ENCODE data around the gene PTPN11. TPM values are rescaled to one million over a fixed set of nuclear protein-coding genes. Genes with fewer than 3 reads are reported as not detected.
"Not testable (repeated sequence)": the region's sequence is repeated elsewhere in the genome, so short reads cannot be mapped to it uniquely, and the experiment has no call there.

The PTPN11 gene
- total RNA-seq, 4 donors from 2014 or later, result 29.0 to 82.0 (median 57.5) TPM

DNA sequence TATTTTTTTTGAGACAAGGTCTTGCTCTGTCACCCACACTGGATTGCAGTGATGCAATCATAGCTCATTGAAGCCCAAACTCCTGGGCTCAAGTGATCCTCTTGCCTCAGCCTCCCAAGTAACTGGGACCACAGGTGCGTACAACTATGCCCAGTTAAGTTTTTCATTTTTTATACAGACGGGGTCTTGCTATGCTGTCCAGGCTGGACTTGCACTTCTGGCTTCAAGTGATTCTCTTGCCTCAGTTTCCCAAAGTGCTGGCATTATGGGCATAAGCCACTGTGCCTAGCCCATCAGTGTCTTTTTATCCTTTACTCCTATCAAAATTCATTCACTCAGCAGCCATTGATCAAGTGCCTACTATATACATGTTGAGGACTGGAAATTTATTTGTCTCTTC is 9.0 kb downstream of the PTPN11 start:
- DNase-seq, result no peak
- Histone ChIP-seq H3K4me1 (peaks cover 0 to 17% (median 7%) of the 10 kb centered on the region in 3 donors), H3K36me3 (peaks cover 0 to 11% (median 0%) of the 10 kb centered on the region in 3 donors), H3K9me3 (no peaks in the 10 kb centered on the region), H3K27ac (no peak overlapping the region), H3K4me3 (no peak overlapping the region), H3K27me3 (no peaks in the 10 kb centered on the region)
- TF ChIP-seq POLR2A (IDR thresholded peaks at IDR 0.05), result no peak
- TF ChIP-seq, protein P1, sequence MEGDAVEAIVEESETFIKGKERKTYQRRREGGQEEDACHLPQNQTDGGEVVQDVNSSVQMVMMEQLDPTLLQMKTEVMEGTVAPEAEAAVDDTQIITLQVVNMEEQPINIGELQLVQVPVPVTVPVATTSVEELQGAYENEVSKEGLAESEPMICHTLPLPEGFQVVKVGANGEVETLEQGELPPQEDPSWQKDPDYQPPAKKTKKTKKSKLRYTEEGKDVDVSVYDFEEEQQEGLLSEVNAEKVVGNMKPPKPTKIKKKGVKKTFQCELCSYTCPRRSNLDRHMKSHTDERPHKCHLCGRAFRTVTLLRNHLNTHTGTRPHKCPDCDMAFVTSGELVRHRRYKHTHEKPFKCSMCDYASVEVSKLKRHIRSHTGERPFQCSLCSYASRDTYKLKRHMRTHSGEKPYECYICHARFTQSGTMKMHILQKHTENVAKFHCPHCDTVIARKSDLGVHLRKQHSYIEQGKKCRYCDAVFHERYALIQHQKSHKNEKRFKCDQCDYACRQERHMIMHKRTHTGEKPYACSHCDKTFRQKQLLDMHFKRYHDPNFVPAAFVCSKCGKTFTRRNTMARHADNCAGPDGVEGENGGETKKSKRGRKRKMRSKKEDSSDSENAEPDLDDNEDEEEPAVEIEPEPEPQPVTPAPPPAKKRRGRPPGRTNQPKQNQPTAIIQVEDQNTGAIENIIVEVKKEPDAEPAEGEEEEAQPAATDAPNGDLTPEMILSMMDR (IDR thresholded peaks at IDR 0.05), result no peak
- WGBS, 2 donors, result 93 to 97% methylated on average over 2 of the region's 2 CpGs
- intact Hi-C loops (cut with DNase I), result no loop called here

DNA sequence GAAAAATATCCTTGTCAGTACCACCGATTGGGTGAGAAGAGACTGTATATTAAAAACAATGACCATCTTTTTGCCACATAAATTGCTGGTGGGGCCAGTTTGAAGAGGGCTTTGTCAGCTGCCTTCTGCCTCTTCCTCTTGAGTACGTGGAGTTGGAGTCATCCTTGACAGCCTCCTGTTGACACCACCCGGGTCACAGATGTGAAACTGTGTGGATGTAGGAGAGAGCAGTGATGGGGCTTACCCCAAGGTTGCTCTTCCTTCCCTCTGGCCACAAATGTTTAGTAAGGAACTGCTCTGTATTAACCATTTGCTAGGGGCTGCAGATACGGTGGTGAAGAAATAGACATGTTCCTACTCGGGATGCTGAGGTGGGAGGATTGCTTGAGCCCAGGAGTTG is 12.2 kb downstream of the PTPN11 start:
- H3K4me3 ChIP-seq, result no peak overlapping the region
- intact Hi-C loops (cut with DNase I), result no loop called here
- WGBS, 2 donors, result 75 to 76% methylated on average over 4 of the region's 5 CpGs
- H3K27ac ChIP-seq, result no peak overlapping the region
- H3K36me3 ChIP-seq, result peaks cover 0 to 7% (median 0%) of the 10 kb centered on the region in 3 donors
- no peak for TF ChIP-seq POLR2A (IDR thresholded peaks at IDR 0.05)
- TF ChIP-seq, protein P1 (IDR thresholded peaks at IDR 0.05), result no peak
- H3K27me3 ChIP-seq, result no peaks in the 10 kb centered on the region
- no peaks in the 10 kb centered on the region for H3K9me3 ChIP-seq
- no peak for DNase-seq
- no peaks in the 10 kb centered on the region for H3K4me1 ChIP-seq

DNA sequence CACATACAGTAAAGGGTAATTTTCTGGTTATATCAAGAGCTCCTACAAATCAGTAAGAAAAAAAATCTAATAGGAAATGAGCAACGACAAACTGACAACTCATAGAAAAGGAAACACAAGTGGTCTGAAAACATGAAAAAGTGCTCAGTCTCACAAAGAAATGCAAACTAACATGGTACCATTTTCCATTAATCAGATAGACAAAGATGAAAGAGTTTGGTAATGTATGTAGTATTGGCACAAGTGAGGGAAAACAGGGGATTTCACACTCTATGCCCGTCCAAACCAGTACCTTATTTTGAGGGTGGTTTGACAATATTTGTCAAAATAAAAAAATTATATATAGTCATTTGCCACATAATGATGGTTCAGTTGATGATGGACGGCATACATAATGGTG is 13.2 kb downstream of the PTPN11 start:
- Histone ChIP-seq H3K27ac (no peak overlapping the region), H3K27me3 (no peaks in the 10 kb centered on the region), H3K4me1 (no peaks in the 10 kb centered on the region), H3K4me3 (no peak overlapping the region), H3K36me3 (no peaks in the 10 kb centered on the region), H3K9me3 (no peaks in the 10 kb centered on the region)
- intact Hi-C loops (cut with DNase I), result no loop called here
- no peak for DNase-seq
- TF ChIP-seq, protein P1 (IDR thresholded peaks at IDR 0.05), result no peak
- TF ChIP-seq POLR2A (IDR thresholded peaks at IDR 0.05), result no peak
- 82% methylated on average over 3 of the region's 3 CpGs for WGBS, 2 donors

DNA sequence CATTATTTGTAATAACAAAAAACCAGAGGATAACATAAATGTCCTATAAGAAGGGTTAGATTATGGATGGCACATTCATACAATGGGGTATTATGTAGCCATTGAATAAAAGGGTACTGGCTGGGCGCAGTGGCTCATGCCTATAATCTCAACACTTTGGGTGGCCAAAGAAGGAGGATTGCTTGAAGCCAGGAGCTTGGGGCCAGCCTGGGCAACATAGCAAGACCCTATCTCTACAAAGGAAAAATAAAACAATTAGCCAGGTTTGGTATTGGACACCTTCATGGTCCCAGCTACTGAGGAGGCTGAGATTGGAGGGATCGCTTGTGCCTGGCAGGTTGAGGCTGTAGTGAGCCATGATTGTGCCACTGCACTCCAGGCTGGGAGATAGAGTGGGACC is 14.8 kb downstream of the PTPN11 start:
- no peak for DNase-seq

DNA sequence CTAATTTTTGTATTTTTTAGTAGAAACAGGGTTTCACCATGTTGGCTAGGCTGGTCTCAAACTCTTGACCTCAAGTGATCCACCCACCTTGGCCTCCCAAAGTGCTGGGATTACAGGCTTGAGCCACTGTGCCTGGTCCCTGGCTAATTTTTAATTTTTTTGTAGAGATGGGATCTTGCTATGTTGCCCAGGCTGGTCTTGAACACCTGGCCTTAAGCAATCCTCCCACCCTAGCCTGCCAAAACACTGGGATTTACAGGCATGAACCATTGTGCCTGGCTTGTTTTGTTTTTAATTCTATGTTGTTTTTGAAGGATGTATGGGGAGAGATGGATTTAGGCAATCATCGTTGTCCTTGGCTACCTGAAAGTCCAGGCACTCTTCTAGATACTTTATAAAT is 19.9 kb downstream of the PTPN11 start:
- not testable (repeated sequence) for DNase-seq, H3K9me3 ChIP-seq
- 100% methylated on average over 1 of the region's 1 CpG for WGBS, 2 donors

More for the DNA sequence above, 14.8 kb downstream of the PTPN11 start:
- TF ChIP-seq, protein P1 (IDR thresholded peaks at IDR 0.05), result no peak
- no peak for TF ChIP-seq POLR2A (IDR thresholded peaks at IDR 0.05)
- H3K27ac ChIP-seq, result no peak overlapping the region
- 96 to 100% methylated on average over 2 of the region's 2 CpGs for WGBS, 2 donors
- H3K27me3 ChIP-seq, result no peaks in the 10 kb centered on the region
- no peak overlapping the region for H3K4me3 ChIP-seq
- H3K4me1 ChIP-seq, result no peaks in the 10 kb centered on the region
- H3K36me3 ChIP-seq, result no peaks in the 10 kb centered on the region
- intact Hi-C loops (cut with DNase I), result no loop called here
- H3K9me3 ChIP-seq, result no peaks in the 10 kb centered on the region

DNA sequence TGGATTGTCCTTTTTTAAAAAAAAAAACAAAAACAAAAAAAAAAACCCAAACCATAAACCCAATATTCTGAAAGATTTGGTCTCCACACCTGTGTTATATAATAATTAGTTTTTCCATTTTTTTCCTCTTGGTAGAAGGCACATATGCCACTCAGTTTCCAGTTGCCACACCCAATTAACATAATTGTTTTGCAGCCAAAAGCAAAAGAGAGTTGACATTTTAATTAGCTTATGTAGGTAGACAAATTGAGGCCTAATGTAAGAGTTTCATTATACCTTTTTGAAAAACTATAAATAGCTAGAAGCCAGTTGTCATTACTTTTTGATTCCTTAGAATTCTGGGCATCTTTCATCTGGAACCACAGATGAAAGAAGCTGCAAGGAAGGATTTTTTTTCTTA is 21.0 kb downstream of the PTPN11 start:
- intact Hi-C loops (cut with DNase I), result no loop called here
- no peak overlapping the region for H3K27ac ChIP-seq
- no peak for TF ChIP-seq POLR2A (IDR thresholded peaks at IDR 0.05)
- TF ChIP-seq, protein P1 (IDR thresholded peaks at IDR 0.05), result no peak

More for the DNA sequence above, 19.9 kb downstream of the PTPN11 start:
- H3K4me1 ChIP-seq; H3K27me3 ChIP-seq; H3K4me3 ChIP-seq; H3K36me3 ChIP-seq; H3K27ac ChIP-seq; intact Hi-C loops (cut with DNase I): not testable (repeated sequence)

DNA sequence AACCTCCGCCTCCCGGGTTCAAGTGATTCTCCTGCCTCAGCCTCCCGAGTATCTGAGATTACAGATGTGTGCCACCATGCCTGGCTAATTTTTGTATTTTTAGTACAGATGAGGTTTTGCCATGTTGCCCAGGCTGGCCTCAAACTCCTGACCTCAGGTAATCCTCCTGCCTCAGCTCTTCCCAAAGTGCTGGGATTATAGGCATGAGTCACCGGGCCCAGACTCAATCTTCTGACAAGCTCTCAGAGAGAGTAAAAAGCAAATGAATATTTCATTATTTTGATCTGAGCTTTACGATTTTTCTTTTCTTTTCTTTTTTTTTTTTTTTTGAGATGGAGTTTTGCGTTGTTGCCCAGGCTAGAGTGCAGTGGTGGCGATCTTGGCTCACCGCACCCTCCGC is 21.9 kb downstream of the PTPN11 start:
- H3K27me3 ChIP-seq; intact Hi-C loops (cut with DNase I); H3K27ac ChIP-seq; H3K4me1 ChIP-seq; H3K4me3 ChIP-seq; H3K36me3 ChIP-seq; H3K9me3 ChIP-seq; DNase-seq: not testable (repeated sequence)
- WGBS, 2 donors, result 81 to 84% methylated on average over 5 to 6 of the region's 9 CpGs

More for the DNA sequence above, 21.0 kb downstream of the PTPN11 start:
- H3K4me1 ChIP-seq, result peaks cover 0 to 8% (median 0%) of the 10 kb centered on the region in 3 donors
- no peaks in the 10 kb centered on the region for H3K27me3 ChIP-seq
- no peaks in the 10 kb centered on the region for H3K9me3 ChIP-seq
- no peak overlapping the region for H3K4me3 ChIP-seq
- no peaks in the 10 kb centered on the region for H3K36me3 ChIP-seq
- DNase-seq, result no peak

All from esophagus squamous epithelium (tissue), 5 donors.